ENCODE results near the gene ST6GALNAC1. TPM values are rescaled to one million over a fixed set of nuclear protein-coding genes. Genes with fewer than 3 reads are reported as not detected.
A peak's percentile ranks its signal among the peaks of the same experiment; 100 is the strongest.

ST6GALNAC1 gene
- total and polyA plus RNA-seq, 2 of the 13 experiments (the other 11 are each of a cell fraction or from before 2014, with no cell fraction given): not detected

- peak; percentile 19; the same call in 1 of the 2 replicates for TF ChIP-seq KDM2A (CRISPR knock-in tag; IDR thresholded peaks at IDR 0.05; ENCODE audit: borderline replicate concordance, low read depth)
- TF ChIP-seq ZNF543 (CRISPR knock-in tag; IDR thresholded peaks at IDR 0.05): no peak
- no peak for TF ChIP-seq ZNF331 (CRISPR knock-in tag; IDR thresholded peaks at IDR 0.05)
- no peak for TF ChIP-seq ZNF614 (CRISPR knock-in tag; IDR thresholded peaks at IDR 0.05; ENCODE audit: borderline replicate concordance)
- TF ChIP-seq ATF7-NPFF (CRISPR knock-in tag; IDR thresholded peaks at IDR 0.05; ENCODE audit: low read depth): no peak; the same call in 1 of the 2 replicates
- TF ChIP-seq ZNF343 (CRISPR knock-in tag; IDR thresholded peaks at IDR 0.05): no peak
- no peak for TF ChIP-seq FOXO1 (CRISPR knock-in tag; IDR thresholded peaks at IDR 0.05)
- no peak for TF ChIP-seq SCMH1 (CRISPR knock-in tag; IDR thresholded peaks at IDR 0.05; ENCODE audit: borderline replicate concordance)
- 0 out of 2 replicates have a peak, but pooled peaks have one; percentile 26 for TF ChIP-seq EED (CRISPR knock-in tag; IDR thresholded peaks at IDR 0.05)
- no peak for TF ChIP-seq SATB2 (CRISPR knock-in tag; IDR thresholded peaks at IDR 0.05)
- TF ChIP-seq STAG1 (CRISPR knock-in tag; IDR thresholded peaks at IDR 0.05): no peak
- no peak for TF ChIP-seq SOX6 (IDR thresholded peaks at IDR 0.05)
- no peak for TF ChIP-seq SOX6 (CRISPR knock-in tag; IDR thresholded peaks at IDR 0.05)
- TF ChIP-seq GZF1 (CRISPR knock-in tag; IDR thresholded peaks at IDR 0.05): no peak
- TF ChIP-seq SKI (IDR thresholded peaks at IDR 0.05; ENCODE audit: partially characterized antibody): no peak
- no peak for TF ChIP-seq ZMYM2 (CRISPR knock-in tag; IDR thresholded peaks at IDR 0.05)
- TF ChIP-seq ZNF18 (CRISPR knock-in tag; IDR thresholded peaks at IDR 0.05; ENCODE audit: insufficient replicate concordance): no peak
- TF ChIP-seq JDP2 (CRISPR knock-in tag; IDR thresholded peaks at IDR 0.05; ENCODE audit: borderline replicate concordance): no peak
- TF ChIP-seq ZNF777 (CRISPR knock-in tag; IDR thresholded peaks at IDR 0.05): no peak
- no peak for TF ChIP-seq TBX3 (IDR thresholded peaks at IDR 0.05; ENCODE audit: borderline replicate concordance)
- 0 out of 2 replicates have a peak, but pooled peaks have one; percentile 37 for TF ChIP-seq PITX1 (CRISPR knock-in tag; IDR thresholded peaks at IDR 0.05)
- TF ChIP-seq, protein P1, sequence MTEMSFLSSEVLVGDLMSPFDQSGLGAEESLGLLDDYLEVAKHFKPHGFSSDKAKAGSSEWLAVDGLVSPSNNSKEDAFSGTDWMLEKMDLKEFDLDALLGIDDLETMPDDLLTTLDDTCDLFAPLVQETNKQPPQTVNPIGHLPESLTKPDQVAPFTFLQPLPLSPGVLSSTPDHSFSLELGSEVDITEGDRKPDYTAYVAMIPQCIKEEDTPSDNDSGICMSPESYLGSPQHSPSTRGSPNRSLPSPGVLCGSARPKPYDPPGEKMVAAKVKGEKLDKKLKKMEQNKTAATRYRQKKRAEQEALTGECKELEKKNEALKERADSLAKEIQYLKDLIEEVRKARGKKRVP (CRISPR knock-in tag; IDR thresholded peaks at IDR 0.05): no peak
- no peak for TF ChIP-seq ARNT (IDR thresholded peaks at IDR 0.05)
- TF ChIP-seq ZNF724P (CRISPR knock-in tag; IDR thresholded peaks at IDR 0.05; ENCODE audit: borderline replicate concordance): 0 out of 2 replicates have a peak, but pooled peaks have one; percentile 37
- no peak for TF ChIP-seq TGIF2 (CRISPR knock-in tag; IDR thresholded peaks at IDR 0.05)
- TF ChIP-seq ZNF713 (CRISPR knock-in tag; IDR thresholded peaks at IDR 0.05): no peak
- no peak for TF ChIP-seq NR2F1 (CRISPR knock-in tag; IDR thresholded peaks at IDR 0.05)
- TF ChIP-seq DPF2 (CRISPR knock-in tag; IDR thresholded peaks at IDR 0.05; ENCODE audit: borderline replicate concordance, low read depth): no peak
- no peak for TF ChIP-seq PHB2 (IDR thresholded peaks at IDR 0.05; ENCODE audit: partially characterized antibody)
- no peak for TF ChIP-seq ZNF225 (CRISPR knock-in tag; IDR thresholded peaks at IDR 0.05)
- no peak for TF ChIP-seq ZZZ3 (CRISPR knock-in tag; IDR thresholded peaks at IDR 0.05; ENCODE audit: borderline replicate concordance)
- TF ChIP-seq MAF1 (CRISPR knock-in tag; IDR thresholded peaks at IDR 0.05; ENCODE audit: borderline replicate concordance): 0 out of 2 replicates have a peak, but pooled peaks have one; percentile 11
Measured at GRCh38 chr17:76585033-76585648, 58.4 kb downstream of the ST6GALNAC1 start (continued).

Data from HepG2 (cell line).